Activated T-cell treated with anti-CD3 and anti-CD28 coated beads, Interleukin-2, amount 50 U/mL, for 4 hours (primary cell): Measurements from ENCODE around the gene HPGDS. TPM values are rescaled to one million over a fixed set of nuclear protein-coding genes. Genes with fewer than 3 reads are reported as not detected.
A peak's percentile ranks its signal among the peaks of the same experiment; 100 is the strongest.
"Not testable (repeated sequence)": the region's sequence is repeated elsewhere in the genome, so short reads cannot be mapped to it uniquely, and the experiment has no call there.

Source experiments
- ATAC-seq, 2 donors: fragments of 200-7000 bp; cut with Tn5 transposase; one replicate each; pipeline ENCODE4 v1.10.0; 2021
- DNase-seq: peaks from one replicate; pipeline ENCODE4 v3.0.0-alpha.2; 2020
- H3K27me3 Mint-ChIP-seq: one replicate; pipeline ENCODE4 v1.8.0; 2021; ENCODE audit warnings: low read depth, mixed read lengths
- H3K36me3 Mint-ChIP-seq: one replicate; pipeline ENCODE4 v1.8.0; 2022; ENCODE audit warnings: mixed read lengths; ENCODE audit not compliant: insufficient read depth
- H3K4me1 Mint-ChIP-seq: one replicate; pipeline ENCODE4 v1.8.0; 2021; ENCODE audit warnings: low read depth, mixed read lengths
- H3K4me3 Mint-ChIP-seq: one replicate; pipeline ENCODE4 v1.8.0; 2021; ENCODE audit warnings: mild to moderate bottlenecking, moderate library complexity, mixed read lengths
- H3K9me3 Mint-ChIP-seq: one replicate; pipeline ENCODE4 v1.8.0; 2021; ENCODE audit warnings: mixed read lengths
- total RNA-seq, 3 donors: library from RNA; stranded (reverse); gene quantifications; one replicate each; pipeline ENCODE4 v1.2.1, GENCODE V29; 2021

The HPGDS gene
- total RNA-seq, 3 donors from 2014 or later, result 0.14 TPM; not detected in 2

GRCh38 chr4:94348666-94349065 is 6.0 kb upstream of the HPGDS start:
- ATAC-seq (peak; percentile 36 to 37), DNase-seq (no peak)
- Mint-ChIP-seq H3K4me3 (no peak overlapping the region), H3K4me1 (peaks cover 14% of the 10 kb centered on the region), H3K9me3 (no peaks in the 10 kb centered on the region), H3K27me3 (peaks cover 6% of the 10 kb centered on the region), H3K36me3 (no peaks in the 10 kb centered on the region)

GRCh38 chr4:94346541-94346940 is 3.9 kb upstream of the HPGDS start:
- Mint-ChIP-seq H3K36me3 (no peaks in the 10 kb centered on the region), H3K9me3 (no peaks in the 10 kb centered on the region), H3K27me3 (peaks cover 6% of the 10 kb centered on the region), H3K4me3 (no peak overlapping the region), H3K4me1 (peaks cover 11% of the 10 kb centered on the region)
- no peak for ATAC-seq
- DNase-seq, result no peak

GRCh38 chr4:94345969-94346368 is 3.3 kb upstream of the HPGDS start:
- Mint-ChIP-seq H3K9me3 (no peaks in the 10 kb centered on the region), H3K36me3 (no peaks in the 10 kb centered on the region), H3K27me3 (peaks cover 6% of the 10 kb centered on the region), H3K4me1 (peaks cover 11% of the 10 kb centered on the region), H3K4me3 (no peak overlapping the region)
- ATAC-seq, result no peak
- no peak for DNase-seq

GRCh38 chr4:94345266-94345665 is 2.6 kb upstream of the HPGDS start:
- H3K36me3 Mint-ChIP-seq, result no peaks in the 10 kb centered on the region
- ATAC-seq, result no peak
- H3K9me3 Mint-ChIP-seq, result no peaks in the 10 kb centered on the region

GRCh38 chr4:94344457-94344856 is 1.8 kb upstream of the HPGDS start:
- Mint-ChIP-seq H3K4me1 (peaks cover 15% of the 10 kb centered on the region), H3K9me3 (no peaks in the 10 kb centered on the region), H3K27me3 (no peaks in the 10 kb centered on the region), H3K4me3 (no peak overlapping the region), H3K36me3 (no peaks in the 10 kb centered on the region)
- DNase-seq, result no peak
- ATAC-seq, result no peak

More at GRCh38 chr4:94345266-94345665, 2.6 kb upstream of the HPGDS start:
- DNase-seq, result no peak
- no peak overlapping the region for H3K4me3 Mint-ChIP-seq
- H3K4me1 Mint-ChIP-seq, result peaks cover 11% of the 10 kb centered on the region
- H3K27me3 Mint-ChIP-seq, result peaks cover 3% of the 10 kb centered on the region

- H3K4me1 Mint-ChIP-seq, result peaks cover 17% of the 10 kb centered on the region
- ATAC-seq (no peak), DNase-seq (no peak)
- no peak overlapping the region for H3K4me3 Mint-ChIP-seq
- H3K36me3 Mint-ChIP-seq, result no peaks in the 10 kb centered on the region
- H3K27me3 Mint-ChIP-seq, result no peaks in the 10 kb centered on the region
- H3K9me3 Mint-ChIP-seq, result no peaks in the 10 kb centered on the region
Observed at GRCh38 chr4:94341481-94342370, 910 bp downstream of the HPGDS start.

GRCh38 chr4:94339779-94340178 is 2.9 kb downstream of the HPGDS start:
- Mint-ChIP-seq H3K4me1 (peaks cover 17% of the 10 kb centered on the region), H3K9me3 (no peaks in the 10 kb centered on the region), H3K4me3 (peak overlapping the region; percentile 78), H3K27me3 (no peaks in the 10 kb centered on the region), H3K36me3 (no peaks in the 10 kb centered on the region)
- ATAC-seq, result peak; percentile 38 to 44
- DNase-seq, result no peak

GRCh38 chr4:94338681-94339351 is 3.8 kb downstream of the HPGDS start:
- peak; percentile 89 to 92 for ATAC-seq
- Mint-ChIP-seq H3K27me3 (no peaks in the 10 kb centered on the region), H3K36me3 (no peaks in the 10 kb centered on the region), H3K9me3 (no peaks in the 10 kb centered on the region), H3K4me3 (peak overlapping the region; percentile 78), H3K4me1 (peaks cover 17% of the 10 kb centered on the region)
- no peak for DNase-seq

- not testable (repeated sequence) for H3K4me3 Mint-ChIP-seq, DNase-seq, H3K9me3 Mint-ChIP-seq, H3K27me3 Mint-ChIP-seq, ATAC-seq, H3K36me3 Mint-ChIP-seq
- peaks cover 15% of the 10 kb centered on the region for H3K4me1 Mint-ChIP-seq
Observed at GRCh38 chr4:94336791-94337190, 5.8 kb downstream of the HPGDS start.

- Mint-ChIP-seq H3K27me3 (no peaks in the 10 kb centered on the region), H3K4me1 (peaks cover 15% of the 10 kb centered on the region)
Observed at GRCh38 chr4:94336303-94336702, 6.3 kb downstream of the HPGDS start.

GRCh38 chr4:94334962-94335361 is 7.7 kb downstream of the HPGDS start:
- Mint-ChIP-seq H3K4me1 (peaks cover 15% of the 10 kb centered on the region), H3K27me3 (no peaks in the 10 kb centered on the region), H3K36me3 (no peaks in the 10 kb centered on the region), H3K4me3 (no peak overlapping the region), H3K9me3 (no peaks in the 10 kb centered on the region)
- ATAC-seq (no peak), DNase-seq (no peak)

More at GRCh38 chr4:94336303-94336702, 6.3 kb downstream of the HPGDS start:
- Mint-ChIP-seq H3K4me3 (no peak overlapping the region), H3K9me3 (no peaks in the 10 kb centered on the region), H3K36me3 (no peaks in the 10 kb centered on the region)
- DNase-seq, result no peak
- no peak for ATAC-seq

GRCh38 chr4:94334476-94334875 is 8.2 kb downstream of the HPGDS start:
- Mint-ChIP-seq H3K9me3 (no peaks in the 10 kb centered on the region), H3K27me3 (no peaks in the 10 kb centered on the region), H3K4me3 (no peak overlapping the region), H3K36me3 (no peaks in the 10 kb centered on the region), H3K4me1 (peaks cover 11% of the 10 kb centered on the region)
- ATAC-seq, result no peak
- no peak for DNase-seq

- Mint-ChIP-seq H3K4me3 (no peak overlapping the region), H3K9me3 (no peaks in the 10 kb centered on the region), H3K4me1 (peaks cover 6% of the 10 kb centered on the region), H3K27me3 (no peaks in the 10 kb centered on the region), H3K36me3 (no peaks in the 10 kb centered on the region)
- ATAC-seq, result no peak
- DNase-seq, result no peak
Observed at GRCh38 chr4:94333866-94334265, 8.8 kb downstream of the HPGDS start.

- H3K36me3 Mint-ChIP-seq, result no peaks in the 10 kb centered on the region
- no peak for ATAC-seq
Observed at GRCh38 chr4:94332983-94333590, 9.5 kb downstream of the HPGDS start.

More at GRCh38 chr4:94332983-94333590, 9.5 kb downstream of the HPGDS start:
- Mint-ChIP-seq H3K9me3 (no peaks in the 10 kb centered on the region), H3K4me3 (no peak overlapping the region), H3K27me3 (no peaks in the 10 kb centered on the region), H3K4me1 (peaks cover 2% of the 10 kb centered on the region)
- DNase-seq, result no peak
